Spleen (tissue), 11 donors: ENCODE data around the gene TMEM183A. TPM values are rescaled to one million over a fixed set of nuclear protein-coding genes. Genes with fewer than 3 reads are reported as not detected.
A peak's percentile ranks its signal among the peaks of the same experiment; 100 is the strongest.

Experiments
- DNase-seq: peaks from one replicate; pipeline ENCODE4 v3.0.0-alpha.2; 2020
- H3K27ac ChIP-seq, 8 donors: fragments of 200-600 bp; sonication (generic) in 7 of 8; 1 replicate in 4 of 8; 2 replicates in 4 of 8; pipeline versions ENCODE4 v1.5.0 to v1.8.0; 2016 to 2021; ENCODE audit warnings: inconsistent platforms in 4 of 8, mild to moderate bottlenecking in 4 of 8, moderate library complexity in 1 of 8
- H3K27me3 ChIP-seq, 7 donors: fragments of 200-600 bp; sonication (generic) in 6 of 7; replicated peaks in 1 of 7; 1 replicate in 4 of 7; 2 replicates in 3 of 7; pipeline versions ENCODE4 v1.5.0 to v1.8.0; 2016 to 2021; ENCODE audit warnings: inconsistent platforms in 3 of 7, mild to moderate bottlenecking in 1 of 7
- H3K36me3 ChIP-seq, 6 donors: fragments of 200-600 bp; sonication (generic) in 5 of 6; 1 replicate in 4 of 6; 2 replicates in 2 of 6; pipeline versions ENCODE4 v1.5.0 to v1.8.0; 2016 to 2021; ENCODE audit warnings: inconsistent platforms in 2 of 6
- H3K4me1 ChIP-seq, 6 donors: fragments of 200-600 bp; sonication (generic) in 5 of 6; 1 replicate in 3 of 6; 2 replicates in 3 of 6; pipeline versions ENCODE4 v1.5.0 to v1.8.0; 2016 to 2021; ENCODE audit warnings: inconsistent platforms in 3 of 6
- H3K4me3 ChIP-seq, 8 donors: fragments of 200-600 bp; sonication (generic) in 7 of 8; 1 replicate in 4 of 8; 2 replicates in 4 of 8; pipeline versions ENCODE4 v1.5.0 to v1.8.0; 2016 to 2021; ENCODE audit warnings: inconsistent platforms in 4 of 8, mild to moderate bottlenecking in 4 of 8, moderate library complexity in 2 of 8
- H3K9me3 ChIP-seq, 8 donors: fragments of 200-600 bp; sonication (generic) in 7 of 8; 1 replicate in 4 of 8; 2 replicates in 4 of 8; pipeline versions ENCODE4 v1.5.0 to v1.8.0; 2016 to 2021; ENCODE audit warnings: inconsistent platforms in 4 of 8
- CTCF ChIP-seq, 11 experiments: fragments of 200-600 bp in 7 of 11; fragments of 450-650 bp in 4 of 11; sonication (generic) in 4 of 11; IDR thresholded peaks in 8 of 11; conservative IDR thresholded peaks in 3 of 11; 1 replicate in 7 of 11; 2 replicates in 4 of 11; pipeline versions ENCODE4 v1.4.0 to v1.8.0; 2016 to 2021; ENCODE audit warnings: antibody characterized with exemption in 11 of 11, inconsistent platforms in 4 of 11, mild to moderate bottlenecking in 1 of 11
- POLR2A ChIP-seq, 3 donors: fragments of 450-650 bp; IDR thresholded peaks; one replicate each; pipeline ENCODE4 v1.5.1; 2017; ENCODE audit warnings: antibody characterized with exemption in 3 of 3, mild to moderate bottlenecking in 1 of 3
- POLR2AphosphoS5 ChIP-seq, 3 donors: sonication (generic); formaldehyde crosslinking; IDR thresholded peaks; one replicate each; pipeline ENCODE4 v1.5.1; 2017; ENCODE audit warnings: antibody characterized with exemption in 3 of 3
- WGBS, 5 donors: extraction: QIAGEN DNeasy Blood & Tissue Kit in 3 of 5; methylation state at CpG; one replicate each; pipeline versions ENCODE4 v1.1.5 to v1.1.7; 2013 to 2018; 5-methylcytosine and 5-hydroxymethylcytosine counted together
- intact Hi-C: fragments of 100-400 bp; cut with DNase I; formaldehyde crosslinking; loops from one replicate; pipeline ENCODE4 v1.15.0; 2023; ENCODE audit warnings: low total_unique reads
- polyA plus RNA-seq, 3 donors: library from polyadenylated mRNA; stranded (reverse); fragments of 200-250 nt; gene quantifications; one replicate each; pipeline ENCODE4 v1.2.1, GENCODE V29; 2013
- total RNA-seq, 7 donors: library from RNA; depleted of rRNA in 3 of 7; stranded (reverse); fragments of >200 nt in 3 of 7; fragmentation: NEBNext Ultra II Directional in 4 of 7; extraction: Animal tissue kit (Norgen Biotek cat#: 25700) in 4 of 7; gene quantifications; one replicate each; pipeline versions ENCODE4 v1.1.0 to v1.2.1, GENCODE V29; 2016 to 2021
- donor health status: healthy with polysubstance abuse.
- donor health status: DM: no; HTN: no; CAD: no; lungs with moderate emphysema.
- donor health status: DM: no; HTN: no; CAD: no.
- donor health status: Bipolar disorder and iron deficiency.
- donor health status: healthy.
- donor health status: DM: no; HTN: no; CAD: no.
- donor health status: DM: yes; HTN: yes; CAD: no.

The TMEM183A gene
- total and polyA plus RNA-seq, 10 donors = 30.3 to 61.9 (median 52.4) TPM

- Histone ChIP-seq H3K36me3 (no peaks in the 10 kb centered on the region), H3K27ac (peak overlapping the region in 3 of 8 donors; percentile 20 to 65 (median 39)), H3K9me3 (no peaks in the 10 kb centered on the region), H3K4me3 (no peak overlapping the region), H3K4me1 (peaks cover 0 to 49% (median 11%) of the 10 kb centered on the region in 6 donors), H3K27me3 (peaks cover 0 to 14% (median 0%) of the 10 kb centered on the region in 7 donors)
- WGBS, 5 donors = 12 to 67% (median 54%) methylated on average over 2 of the region's 2 CpGs
- no peak for DNase-seq
- no peak for TF ChIP-seq POLR2AphosphoS5 (IDR thresholded peaks at IDR 0.05)
- TF ChIP-seq CTCF (IDR thresholded peaks at IDR 0.05 in 8 of 11, conservative IDR thresholded peaks at IDR 0.05 in 3 of 11) = no peak
- TF ChIP-seq POLR2A (IDR thresholded peaks at IDR 0.05) = no peak
- intact Hi-C loops = no loop called here
Observed at GRCh38 chr1:203059485-203059884, 52.3 kb downstream of the TMEM183A start.

- Histone ChIP-seq H3K36me3 (no peaks in the 10 kb centered on the region), H3K4me1 (peaks cover 0 to 49% (median 11%) of the 10 kb centered on the region in 6 donors), H3K4me3 (no peak overlapping the region), H3K27ac (peak overlapping the region in 1 of 8 donors; percentile 65), H3K9me3 (no peaks in the 10 kb centered on the region), H3K27me3 (peaks cover 0 to 19% (median 0%) of the 10 kb centered on the region in 7 donors)
- TF ChIP-seq CTCF (IDR thresholded peaks at IDR 0.05 in 8 of 11, conservative IDR thresholded peaks at IDR 0.05 in 3 of 11) = no peak
- TF ChIP-seq POLR2AphosphoS5 (IDR thresholded peaks at IDR 0.05) = no peak
- no peak for TF ChIP-seq POLR2A (IDR thresholded peaks at IDR 0.05)
- 91 to 98% (median 96%) methylated on average over 3 to 11 of the region's 11 CpGs for WGBS, 5 donors
- intact Hi-C loops = no loop called here
- DNase-seq = no peak
Observed at GRCh38 chr1:203060115-203060514, 52.9 kb downstream of the TMEM183A start.

GRCh38 chr1:203063287-203063686, 56.1 kb downstream of the TMEM183A start:
- H3K9me3 ChIP-seq = no peaks in the 10 kb centered on the region
- 17 to 53% (median 36%) methylated on average over 8 of the region's 8 CpGs for WGBS, 5 donors
- TF ChIP-seq POLR2AphosphoS5 (IDR thresholded peaks at IDR 0.05) (no peak), POLR2A (IDR thresholded peaks at IDR 0.05) (no peak), CTCF (IDR thresholded peaks at IDR 0.05 in 8 of 11, conservative IDR thresholded peaks at IDR 0.05 in 3 of 11) (no peak)
- H3K36me3 ChIP-seq = no peaks in the 10 kb centered on the region
- no peak overlapping the region for H3K27ac ChIP-seq
- H3K4me3 ChIP-seq = no peak overlapping the region
- peaks cover 0 to 49% (median 8%) of the 10 kb centered on the region in 6 donors for H3K4me1 ChIP-seq
- peaks cover 0 to 19% (median 0%) of the 10 kb centered on the region in 7 donors for H3K27me3 ChIP-seq
- intact Hi-C loops = no loop called here
- DNase-seq = no peak

- 83 to 87% (median 85%) methylated on average over 7 of the region's 7 CpGs for WGBS, 5 donors
- TF ChIP-seq CTCF (IDR thresholded peaks at IDR 0.05 in 8 of 11, conservative IDR thresholded peaks at IDR 0.05 in 3 of 11) (no peak), POLR2AphosphoS5 (IDR thresholded peaks at IDR 0.05) (no peak), POLR2A (IDR thresholded peaks at IDR 0.05) (no peak)
- intact Hi-C loops = no loop called here
- Histone ChIP-seq H3K9me3 (no peaks in the 10 kb centered on the region), H3K27me3 (peaks cover 0 to 19% (median 0%) of the 10 kb centered on the region in 7 donors), H3K4me1 (peaks cover 7 to 50% (median 21%) of the 10 kb centered on the region in 6 donors), H3K36me3 (no peaks in the 10 kb centered on the region), H3K4me3 (no peak overlapping the region), H3K27ac (no peak overlapping the region)
- peak; percentile 36 for DNase-seq
Observed at GRCh38 chr1:203065191-203065590, 58.0 kb downstream of the TMEM183A start.
